ENCODE data around the gene ASIC4.

ASIC4 gene

DNA sequence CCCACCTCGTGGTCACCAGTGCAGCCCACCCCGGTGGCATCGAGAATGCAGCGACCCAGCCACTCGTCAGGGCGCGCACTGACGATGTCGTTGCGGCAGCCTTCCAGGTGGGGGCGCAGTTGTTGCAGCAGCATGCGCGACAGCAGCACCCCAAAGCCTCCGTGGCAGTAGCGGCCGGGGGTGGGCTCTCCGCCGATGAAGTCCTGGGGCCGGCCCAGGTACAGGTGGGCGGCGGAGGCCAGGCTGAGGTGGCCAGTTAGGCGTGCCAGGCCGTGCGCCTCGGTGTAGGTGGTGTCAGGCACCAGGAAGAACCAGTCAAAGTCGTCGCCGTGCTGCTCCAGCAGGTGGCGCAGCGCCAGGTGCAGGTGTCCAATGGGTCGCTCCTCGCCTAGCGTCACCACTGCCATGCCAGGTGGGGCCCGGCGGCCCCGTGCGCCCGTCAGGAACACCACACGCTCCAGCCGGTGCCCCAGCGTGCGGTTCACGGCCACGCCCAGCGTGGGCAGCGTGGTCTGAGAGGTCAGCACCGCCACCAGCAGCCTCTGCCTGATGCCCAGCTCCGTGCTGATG, 27.4 kb downstream of the ASIC4 start:
- no peaks in the 10 kb centered on the region for H3K27me3 ChIP-seq (ENCODE audit: control insufficient read depth in 1 of 2, insufficient read depth in 2 of 2, low read length in 2 of 2)
- peak overlapping the region; percentile 78 to 91 for H3K4me3 ChIP-seq (ENCODE audit: low read depth in 1 of 2, low read length in 2 of 2)
- H3K27ac ChIP-seq (ENCODE audit: low read depth, low read length): no peak overlapping the region
- H3K4me1 ChIP-seq (ENCODE audit: control insufficient read depth in 1 of 2, insufficient read depth in 2 of 2, low read length in 2 of 2): peaks cover 28 to 30% of the 10 kb centered on the region in 2 donors
- no peaks in the 10 kb centered on the region for H3K9me3 ChIP-seq (ENCODE audit: control insufficient read depth in 1 of 2, low read length in 2 of 2)
- peaks cover 12 to 21% of the 10 kb centered on the region in 2 donors for H3K36me3 ChIP-seq (ENCODE audit: control insufficient read depth in 1 of 2, insufficient read depth in 2 of 2, low read length in 2 of 2)
- peak overlapping the region; percentile 61 to 77 for H3K9ac ChIP-seq (ENCODE audit: low read depth in 1 of 2, low read length in 2 of 2)

DNA sequence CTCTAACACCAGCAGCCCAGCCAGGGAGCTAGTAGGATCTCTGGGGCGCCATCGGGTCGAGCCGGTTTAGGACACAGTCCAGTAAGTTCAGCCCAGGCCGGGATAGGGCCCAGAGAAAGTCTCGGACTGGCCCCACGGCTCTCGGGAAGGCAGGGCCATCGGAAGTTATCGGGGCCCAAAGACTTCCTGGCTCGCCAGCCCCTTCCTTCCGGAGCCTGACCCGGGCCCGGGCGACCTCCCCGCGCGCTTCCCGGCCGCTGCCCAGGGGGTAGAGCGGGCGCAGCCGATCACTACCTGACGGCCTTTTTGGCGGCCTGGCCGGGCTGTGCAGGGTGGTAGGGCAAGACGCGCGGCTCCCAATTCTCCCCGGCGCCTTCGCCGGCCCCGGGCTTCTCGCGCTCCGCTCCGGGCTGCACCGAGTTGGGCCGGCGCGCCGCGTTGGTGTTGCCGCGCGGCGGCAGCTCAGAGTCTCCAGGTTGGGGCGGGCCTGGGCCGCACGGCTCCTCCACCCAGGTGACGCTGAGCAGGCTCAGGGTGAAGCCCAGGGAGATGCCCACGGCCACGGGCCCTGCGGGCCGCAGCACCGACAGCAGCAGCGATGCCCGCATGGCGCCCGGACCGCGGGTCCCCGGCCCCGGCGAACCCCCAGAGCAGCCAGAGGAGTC, 28.8 kb downstream of the ASIC4 start:
- Histone ChIP-seq H3K4me1 (ENCODE audit: control insufficient read depth in 1 of 2, insufficient read depth in 2 of 2, low read length in 2 of 2) (peaks cover 28 to 30% of the 10 kb centered on the region in 2 donors), H3K4me3 (ENCODE audit: low read depth in 1 of 2, low read length in 2 of 2) (peak overlapping the region; percentile 78 to 91), H3K27me3 (ENCODE audit: control insufficient read depth in 1 of 2, insufficient read depth in 2 of 2, low read length in 2 of 2) (no peaks in the 10 kb centered on the region), H3K36me3 (ENCODE audit: control insufficient read depth in 1 of 2, insufficient read depth in 2 of 2, low read length in 2 of 2) (peaks cover 12 to 21% of the 10 kb centered on the region in 2 donors), H3K27ac (ENCODE audit: low read depth, low read length) (peak overlapping the region; percentile 87), H3K9me3 (ENCODE audit: control insufficient read depth in 1 of 2, low read length in 2 of 2) (no peaks in the 10 kb centered on the region), H3K9ac (ENCODE audit: low read depth in 1 of 2, low read length in 2 of 2) (peak overlapping the region; percentile 72 to 77)

DNA sequence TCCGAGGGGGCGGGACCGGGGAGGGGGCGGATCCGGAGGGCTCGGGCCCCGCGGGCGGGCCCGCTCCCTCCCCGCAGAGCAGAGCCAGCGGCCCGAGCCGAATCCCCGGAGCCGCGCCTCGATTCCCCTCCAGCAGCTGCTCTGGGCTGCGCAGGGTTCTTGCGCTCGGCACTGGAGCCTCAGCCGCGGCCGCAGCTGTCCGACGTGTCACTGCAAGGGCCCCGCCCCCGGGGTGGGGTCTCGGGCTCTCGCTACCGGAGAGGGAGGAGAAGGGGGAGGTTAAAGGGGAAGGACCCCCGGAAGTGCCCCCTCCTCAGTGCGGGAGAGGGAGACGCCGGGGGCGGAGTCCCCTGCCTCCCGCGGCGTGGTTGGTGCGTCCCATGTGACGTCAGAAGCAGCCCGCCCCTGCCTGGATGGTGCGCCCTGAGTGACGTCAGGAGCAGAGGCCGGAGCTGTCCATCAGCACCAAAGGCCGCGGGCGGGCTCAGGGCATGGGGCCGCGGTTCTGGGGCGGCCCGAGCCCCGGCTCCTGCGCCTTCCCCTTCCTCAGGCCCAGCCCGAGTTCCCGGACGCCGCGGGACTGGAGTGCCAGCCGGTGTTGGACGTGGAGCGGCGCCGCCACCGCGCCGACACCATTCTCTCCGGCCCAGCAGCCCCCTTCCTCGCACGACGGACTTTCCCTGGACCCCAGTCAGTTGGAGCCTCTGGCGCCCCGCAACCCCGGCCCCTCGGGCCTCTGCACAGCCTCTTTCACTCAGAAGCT, 29.5 kb downstream of the ASIC4 start, which contains the start of the genes CHPF and TMEM198:
TSS of gene CHPF (minus strand) at position 214 of the 763 bp plus-strand sequence. CDS start 271 bp downstream, outside the sequence.
TSS of gene TMEM198 (plus strand) at position 433 of the 763 bp plus-strand sequence. CDS start 700 bp downstream, outside the sequence.
- Histone ChIP-seq H3K27ac (ENCODE audit: low read depth, low read length) (peak within 1 kb of the TSS; percentile 87), H3K4me3 (ENCODE audit: low read depth in 1 of 2, low read length in 2 of 2) (peak within 1 kb of the TSS; percentile 78 to 91), H3K9me3 (ENCODE audit: control insufficient read depth in 1 of 2, low read length in 2 of 2) (no peaks in the 10 kb centered on the region), H3K4me1 (ENCODE audit: control insufficient read depth in 1 of 2, insufficient read depth in 2 of 2, low read length in 2 of 2) (peaks cover 28 to 30% of the 10 kb centered on the region in 2 donors), H3K9ac (ENCODE audit: low read depth in 1 of 2, low read length in 2 of 2) (peak within 1 kb of the TSS; percentile 72 to 77), H3K27me3 (ENCODE audit: control insufficient read depth in 1 of 2, insufficient read depth in 2 of 2, low read length in 2 of 2) (no peaks in the 10 kb centered on the region), H3K36me3 (ENCODE audit: control insufficient read depth in 1 of 2, insufficient read depth in 2 of 2, low read length in 2 of 2) (peaks cover 12 to 21% of the 10 kb centered on the region in 2 donors)

DNA sequence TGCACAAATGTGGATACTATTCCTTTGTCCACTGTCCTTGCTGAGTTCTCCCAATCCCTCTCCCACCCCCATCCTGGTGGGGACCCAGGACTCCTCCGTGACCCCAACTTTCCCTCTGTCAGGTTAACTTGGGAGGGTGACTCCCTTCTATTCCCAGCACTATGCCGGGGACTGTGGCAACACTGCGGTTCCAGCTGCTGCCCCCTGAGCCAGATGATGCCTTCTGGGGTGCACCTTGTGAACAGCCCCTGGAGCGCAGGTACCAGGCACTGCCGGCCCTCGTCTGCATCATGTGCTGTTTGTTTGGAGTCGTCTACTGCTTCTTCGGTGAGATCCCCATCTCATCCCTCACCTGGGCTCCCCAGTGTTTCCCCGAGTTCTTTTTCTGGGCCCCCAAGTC, 30.3 kb downstream of the ASIC4 start:
- Histone ChIP-seq H3K27me3 (ENCODE audit: control insufficient read depth in 1 of 2, insufficient read depth in 2 of 2, low read length in 2 of 2) (no peaks in the 10 kb centered on the region), H3K27ac (ENCODE audit: low read depth, low read length) (no peak overlapping the region), H3K9ac (ENCODE audit: low read depth in 1 of 2, low read length in 2 of 2) (peak overlapping the region in 1 of 2 donors; percentile 15), H3K4me3 (ENCODE audit: low read depth in 1 of 2, low read length in 2 of 2) (peak overlapping the region; percentile 54 to 78), H3K9me3 (ENCODE audit: control insufficient read depth in 1 of 2, low read length in 2 of 2) (no peaks in the 10 kb centered on the region), H3K4me1 (ENCODE audit: control insufficient read depth in 1 of 2, insufficient read depth in 2 of 2, low read length in 2 of 2) (peaks cover 28 to 30% of the 10 kb centered on the region in 2 donors), H3K36me3 (ENCODE audit: control insufficient read depth in 1 of 2, insufficient read depth in 2 of 2, low read length in 2 of 2) (peaks cover 12 to 15% of the 10 kb centered on the region in 2 donors)

DNA sequence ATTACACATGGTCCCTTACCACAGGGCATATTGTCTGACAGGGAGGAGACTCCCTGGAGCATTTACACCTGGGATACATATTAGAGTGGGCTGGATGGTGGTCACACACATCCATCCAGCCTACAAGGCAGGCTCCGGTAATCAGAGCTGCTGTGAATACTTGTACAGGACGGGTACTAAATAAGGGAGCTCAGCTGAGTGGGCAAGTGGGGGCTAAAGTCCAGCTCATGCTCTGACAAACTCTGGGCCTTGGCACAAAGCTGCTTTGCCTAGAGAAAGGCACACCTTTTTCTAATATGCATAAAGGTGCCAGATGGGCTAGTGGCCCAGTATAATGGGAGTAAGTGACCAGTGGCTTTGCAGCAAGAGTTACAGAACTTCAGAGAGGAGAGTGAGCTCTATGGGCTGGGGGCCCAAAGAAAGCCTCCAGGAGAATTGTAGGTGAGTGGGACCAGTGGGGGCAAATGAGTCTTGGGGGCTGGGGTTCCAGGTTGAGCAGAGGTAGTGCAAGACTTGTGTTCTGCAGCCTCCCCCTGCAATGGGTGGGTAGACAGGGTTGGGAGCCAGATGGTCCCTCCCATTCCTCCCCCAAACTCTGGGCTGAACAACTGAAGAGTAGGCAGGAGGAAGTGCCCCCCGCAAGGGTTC, 31.1 kb downstream of the ASIC4 start:
- Histone ChIP-seq H3K27ac (ENCODE audit: low read depth, low read length) (no peak overlapping the region), H3K36me3 (ENCODE audit: control insufficient read depth in 1 of 2, insufficient read depth in 2 of 2, low read length in 2 of 2) (peaks cover 7 to 8% of the 10 kb centered on the region in 2 donors), H3K9me3 (ENCODE audit: control insufficient read depth in 1 of 2, low read length in 2 of 2) (no peaks in the 10 kb centered on the region), H3K4me3 (ENCODE audit: low read depth in 1 of 2, low read length in 2 of 2) (no peak overlapping the region), H3K9ac (ENCODE audit: low read depth in 1 of 2, low read length in 2 of 2) (no peak overlapping the region), H3K4me1 (ENCODE audit: control insufficient read depth in 1 of 2, insufficient read depth in 2 of 2, low read length in 2 of 2) (peaks cover 28 to 30% of the 10 kb centered on the region in 2 donors), H3K27me3 (ENCODE audit: control insufficient read depth in 1 of 2, insufficient read depth in 2 of 2, low read length in 2 of 2) (no peaks in the 10 kb centered on the region)

DNA sequence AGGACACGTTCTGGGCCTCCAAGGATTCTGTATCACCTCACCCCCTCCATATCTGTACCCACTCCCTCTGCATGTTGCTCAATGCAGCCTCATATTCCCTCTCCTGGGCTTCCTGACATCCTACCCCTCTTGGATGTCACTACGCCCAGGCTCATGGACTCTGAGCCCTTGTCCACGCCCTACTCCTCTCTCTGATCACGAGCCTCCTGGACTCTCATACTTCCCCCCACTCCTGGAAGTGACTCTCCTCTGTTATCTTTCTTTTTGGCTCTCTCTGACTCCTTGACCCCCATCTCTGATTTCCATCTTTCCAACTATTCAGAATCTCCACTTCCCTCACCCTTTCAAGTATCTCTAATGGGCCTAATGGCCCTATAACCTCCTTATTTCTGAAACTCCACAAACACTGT, 31.7 kb downstream of the ASIC4 start:
- H3K9ac ChIP-seq (ENCODE audit: low read depth in 1 of 2, low read length in 2 of 2): no peak overlapping the region
- H3K4me3 ChIP-seq (ENCODE audit: low read depth in 1 of 2, low read length in 2 of 2): no peak overlapping the region
- H3K27ac ChIP-seq (ENCODE audit: low read depth, low read length): no peak overlapping the region
- H3K27me3 ChIP-seq (ENCODE audit: control insufficient read depth in 1 of 2, insufficient read depth in 2 of 2, low read length in 2 of 2): peaks cover 0 to under 1% of the 10 kb centered on the region in 2 donors
- peaks cover 28 to 30% of the 10 kb centered on the region in 2 donors for H3K4me1 ChIP-seq (ENCODE audit: control insufficient read depth in 1 of 2, insufficient read depth in 2 of 2, low read length in 2 of 2)
- H3K36me3 ChIP-seq (ENCODE audit: control insufficient read depth in 1 of 2, insufficient read depth in 2 of 2, low read length in 2 of 2): peaks cover 2% of the 10 kb centered on the region in 2 donors
- no peaks in the 10 kb centered on the region for H3K9me3 ChIP-seq (ENCODE audit: control insufficient read depth in 1 of 2, low read length in 2 of 2)

DNA sequence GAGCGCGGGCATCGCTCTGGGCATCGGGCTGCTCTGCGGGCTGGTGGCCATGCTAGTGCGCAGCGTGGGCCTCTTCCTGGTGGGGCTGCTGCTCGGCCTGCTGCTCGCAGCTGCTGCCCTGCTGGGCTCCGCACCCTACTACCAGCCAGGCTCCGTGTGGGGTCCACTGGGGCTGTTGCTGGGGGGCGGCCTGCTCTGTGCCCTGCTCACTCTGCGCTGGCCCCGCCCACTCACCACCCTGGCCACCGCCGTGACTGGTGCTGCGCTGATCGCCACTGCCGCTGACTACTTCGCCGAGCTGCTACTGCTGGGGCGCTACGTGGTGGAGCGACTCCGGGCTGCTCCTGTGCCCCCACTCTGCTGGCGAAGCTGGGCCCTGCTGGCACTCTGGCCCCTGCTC, 33.3 kb downstream of the ASIC4 start:
- peaks cover 23 to 26% of the 10 kb centered on the region in 2 donors for H3K4me1 ChIP-seq (ENCODE audit: control insufficient read depth in 1 of 2, insufficient read depth in 2 of 2, low read length in 2 of 2)
- H3K4me3 ChIP-seq (ENCODE audit: low read depth in 1 of 2, low read length in 2 of 2): no peak overlapping the region
- no peaks in the 10 kb centered on the region for H3K9me3 ChIP-seq (ENCODE audit: control insufficient read depth in 1 of 2, low read length in 2 of 2)
- no peaks in the 10 kb centered on the region for H3K36me3 ChIP-seq (ENCODE audit: control insufficient read depth in 1 of 2, insufficient read depth in 2 of 2, low read length in 2 of 2)
- no peak overlapping the region for H3K27ac ChIP-seq (ENCODE audit: low read depth, low read length)
- H3K9ac ChIP-seq (ENCODE audit: low read depth in 1 of 2, low read length in 2 of 2): no peak overlapping the region
- H3K27me3 ChIP-seq (ENCODE audit: control insufficient read depth in 1 of 2, insufficient read depth in 2 of 2, low read length in 2 of 2): peaks cover 2 to 10% of the 10 kb centered on the region in 2 donors

DNA sequence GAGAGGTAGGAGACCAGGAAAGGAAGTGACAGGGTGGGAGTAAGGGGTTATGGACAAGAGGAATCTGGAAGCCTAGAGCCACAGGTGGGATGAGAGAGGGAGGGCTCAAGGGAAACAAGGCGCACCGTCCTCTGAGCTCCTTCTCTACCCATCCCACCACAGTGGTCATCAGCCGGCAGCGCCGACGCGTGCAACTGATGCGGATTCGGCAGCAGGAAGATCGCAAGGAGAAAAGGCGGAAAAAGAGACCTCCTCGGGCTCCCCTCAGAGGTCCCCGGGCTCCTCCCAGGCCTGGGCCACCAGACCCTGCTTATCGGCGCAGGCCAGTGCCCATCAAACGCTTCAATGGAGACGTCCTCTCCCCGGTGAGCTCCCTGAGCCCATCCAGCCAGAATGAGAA, 34.7 kb downstream of the ASIC4 start:
- Histone ChIP-seq H3K9me3 (ENCODE audit: control insufficient read depth in 1 of 2, low read length in 2 of 2) (no peaks in the 10 kb centered on the region), H3K36me3 (ENCODE audit: control insufficient read depth in 1 of 2, insufficient read depth in 2 of 2, low read length in 2 of 2) (no peaks in the 10 kb centered on the region), H3K4me3 (ENCODE audit: low read depth in 1 of 2, low read length in 2 of 2) (no peak overlapping the region), H3K27me3 (ENCODE audit: control insufficient read depth in 1 of 2, insufficient read depth in 2 of 2, low read length in 2 of 2) (peaks cover 16 to 20% of the 10 kb centered on the region in 2 donors), H3K4me1 (ENCODE audit: control insufficient read depth in 1 of 2, insufficient read depth in 2 of 2, low read length in 2 of 2) (peaks cover 23 to 24% of the 10 kb centered on the region in 2 donors), H3K9ac (ENCODE audit: low read depth in 1 of 2, low read length in 2 of 2) (no peak overlapping the region), H3K27ac (ENCODE audit: low read depth, low read length) (no peak overlapping the region)

DNA sequence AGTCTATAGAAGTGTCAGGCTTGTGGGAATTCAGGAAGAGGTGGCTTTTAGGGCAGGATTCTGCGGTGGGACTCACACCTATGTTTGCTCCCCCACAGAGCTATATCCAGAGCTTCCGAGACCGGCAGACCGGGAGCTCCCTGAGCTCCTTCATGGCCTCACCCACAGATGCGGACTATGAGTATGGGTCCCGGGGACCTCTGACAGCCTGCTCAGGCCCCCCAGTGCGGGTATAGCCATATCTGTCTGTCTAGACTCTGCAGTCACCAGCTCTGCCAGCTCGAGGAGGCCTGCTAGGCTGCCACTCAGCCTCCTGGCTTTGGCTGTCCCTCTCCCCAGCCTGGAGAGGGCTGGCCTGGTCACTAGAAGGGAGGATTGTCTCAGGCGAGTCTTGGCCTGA, 35.3 kb downstream of the ASIC4 start:
- H3K9me3 ChIP-seq (ENCODE audit: control insufficient read depth in 1 of 2, low read length in 2 of 2): no peaks in the 10 kb centered on the region
- no peak overlapping the region for H3K27ac ChIP-seq (ENCODE audit: low read depth, low read length)
- H3K36me3 ChIP-seq (ENCODE audit: control insufficient read depth in 1 of 2, insufficient read depth in 2 of 2, low read length in 2 of 2): no peaks in the 10 kb centered on the region
- no peak overlapping the region for H3K4me3 ChIP-seq (ENCODE audit: low read depth in 1 of 2, low read length in 2 of 2)
- peaks cover 17% of the 10 kb centered on the region in 2 donors for H3K4me1 ChIP-seq (ENCODE audit: control insufficient read depth in 1 of 2, insufficient read depth in 2 of 2, low read length in 2 of 2)
- H3K27me3 ChIP-seq (ENCODE audit: control insufficient read depth in 1 of 2, insufficient read depth in 2 of 2, low read length in 2 of 2): peaks cover 20 to 22% of the 10 kb centered on the region in 2 donors
- no peak overlapping the region for H3K9ac ChIP-seq (ENCODE audit: low read depth in 1 of 2, low read length in 2 of 2)

All from duodenal mucosa (tissue), 2 donors.